Measurements from ENCODE around the gene ARHGEF12. TPM values are rescaled to one million over a fixed set of nuclear protein-coding genes. Genes with fewer than 3 reads are reported as not detected.
A peak's percentile ranks its signal among the peaks of the same experiment; 100 is the strongest.

ARHGEF12 gene
- total RNA-seq, 1 donor from 2014 or later: 71.9 TPM

DNA sequence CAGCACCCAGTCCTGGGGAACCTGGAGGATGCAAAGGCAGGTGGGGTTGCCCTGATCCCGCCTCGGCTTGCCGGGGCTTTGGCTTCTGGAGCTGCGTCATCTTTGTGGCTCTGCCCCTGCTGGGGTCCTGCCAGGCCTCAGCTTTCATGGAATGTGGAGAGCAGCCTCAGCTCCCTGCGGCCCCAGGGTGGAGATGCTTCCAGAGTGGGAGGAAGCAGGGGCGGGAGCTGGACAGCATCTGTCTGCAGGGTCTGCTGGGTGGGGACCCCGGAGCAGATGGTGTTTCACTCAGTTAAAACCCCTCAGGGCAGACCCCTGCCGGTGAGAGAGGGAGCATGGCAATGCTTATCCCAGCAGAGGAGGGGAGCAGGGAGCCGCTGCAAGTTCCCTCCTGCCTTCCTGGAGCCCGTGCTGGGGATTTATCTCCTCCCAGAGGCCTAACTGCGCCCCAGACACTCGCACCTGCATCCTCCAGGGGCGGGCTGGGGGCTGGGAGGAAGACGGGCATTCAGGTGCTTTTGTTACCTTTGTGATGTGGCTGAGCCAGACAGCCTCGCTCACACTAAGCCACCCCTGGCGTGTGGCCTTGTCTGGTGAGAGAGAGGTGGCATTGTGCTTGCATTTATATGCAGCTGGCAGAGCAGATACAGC, 191.0 kb downstream of the ARHGEF12 start:
- Mint-ChIP-seq H3K27me3 (ENCODE audit: low read depth) (peaks cover 6% of the 10 kb centered on the region), H3K4me3 (ENCODE audit: unreplicated experiment) (no peak overlapping the region), H3K4me1 (ENCODE audit: low read depth) (peaks cover 6% of the 10 kb centered on the region), H3K27ac (ENCODE audit: unreplicated experiment) (no peak overlapping the region), H3K36me3 (ENCODE audit: low read depth) (no peaks in the 10 kb centered on the region), H3K9me3 (ENCODE audit: low read depth) (no peaks in the 10 kb centered on the region)
- DNase-seq (ENCODE audit: low spot score): peak; percentile 79
- TF ChIP-seq, protein P1, sequence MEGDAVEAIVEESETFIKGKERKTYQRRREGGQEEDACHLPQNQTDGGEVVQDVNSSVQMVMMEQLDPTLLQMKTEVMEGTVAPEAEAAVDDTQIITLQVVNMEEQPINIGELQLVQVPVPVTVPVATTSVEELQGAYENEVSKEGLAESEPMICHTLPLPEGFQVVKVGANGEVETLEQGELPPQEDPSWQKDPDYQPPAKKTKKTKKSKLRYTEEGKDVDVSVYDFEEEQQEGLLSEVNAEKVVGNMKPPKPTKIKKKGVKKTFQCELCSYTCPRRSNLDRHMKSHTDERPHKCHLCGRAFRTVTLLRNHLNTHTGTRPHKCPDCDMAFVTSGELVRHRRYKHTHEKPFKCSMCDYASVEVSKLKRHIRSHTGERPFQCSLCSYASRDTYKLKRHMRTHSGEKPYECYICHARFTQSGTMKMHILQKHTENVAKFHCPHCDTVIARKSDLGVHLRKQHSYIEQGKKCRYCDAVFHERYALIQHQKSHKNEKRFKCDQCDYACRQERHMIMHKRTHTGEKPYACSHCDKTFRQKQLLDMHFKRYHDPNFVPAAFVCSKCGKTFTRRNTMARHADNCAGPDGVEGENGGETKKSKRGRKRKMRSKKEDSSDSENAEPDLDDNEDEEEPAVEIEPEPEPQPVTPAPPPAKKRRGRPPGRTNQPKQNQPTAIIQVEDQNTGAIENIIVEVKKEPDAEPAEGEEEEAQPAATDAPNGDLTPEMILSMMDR (IDR thresholded peaks at IDR 0.05): peak; percentile 58

DNA sequence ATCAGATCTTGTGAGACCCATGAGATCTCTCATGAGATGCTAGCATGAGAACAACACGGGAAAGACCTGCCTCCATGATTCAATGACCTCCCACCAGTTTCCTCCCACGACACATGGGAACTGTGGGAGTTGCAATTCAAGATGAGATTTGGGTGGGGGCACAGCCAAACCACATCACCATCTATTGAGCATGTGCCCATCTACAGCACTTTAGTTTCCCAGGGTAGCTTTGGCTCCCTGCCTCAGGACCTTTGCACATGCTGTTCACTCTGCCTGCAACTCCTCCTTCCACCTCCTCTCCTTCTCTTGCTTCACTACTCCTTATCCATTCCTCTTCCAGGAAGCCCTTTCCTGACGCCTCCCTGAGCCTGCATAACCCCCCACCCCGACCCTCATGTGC, 192.5 kb downstream of the ARHGEF12 start:
- no peak overlapping the region for H3K27ac Mint-ChIP-seq (ENCODE audit: unreplicated experiment)
- peak; percentile 25 for DNase-seq (ENCODE audit: low spot score)
- H3K4me3 Mint-ChIP-seq (ENCODE audit: unreplicated experiment): no peak overlapping the region
- no peaks in the 10 kb centered on the region for H3K36me3 Mint-ChIP-seq (ENCODE audit: low read depth)
- H3K27me3 Mint-ChIP-seq (ENCODE audit: low read depth): peaks cover 2% of the 10 kb centered on the region
- no peaks in the 10 kb centered on the region for H3K9me3 Mint-ChIP-seq (ENCODE audit: low read depth)
- H3K4me1 Mint-ChIP-seq (ENCODE audit: low read depth): peaks cover 15% of the 10 kb centered on the region
- TF ChIP-seq, protein P1 (IDR thresholded peaks at IDR 0.05): no peak

DNA sequence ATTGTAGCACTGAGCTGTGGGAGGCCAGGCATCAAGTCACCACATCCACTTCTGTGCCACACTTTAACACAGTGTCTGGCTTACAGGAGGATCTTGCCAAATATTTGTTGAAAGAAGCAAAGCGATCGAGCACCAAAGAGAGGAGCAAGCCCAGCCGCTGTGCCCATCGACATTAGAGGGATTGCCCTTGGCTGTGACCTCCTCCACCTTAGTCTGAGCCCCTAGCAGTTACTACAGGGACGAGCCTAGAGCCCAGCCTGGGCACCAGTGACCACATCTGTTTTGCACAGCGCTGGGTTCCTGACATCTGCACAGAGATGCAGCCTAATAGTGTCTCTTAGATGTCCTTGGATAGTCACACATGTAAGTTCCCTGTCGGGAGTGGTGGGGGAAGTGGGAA, 193.0 kb downstream of the ARHGEF12 start:
- TF ChIP-seq, protein P1 (IDR thresholded peaks at IDR 0.05): no peak
- Mint-ChIP-seq H3K4me3 (ENCODE audit: unreplicated experiment) (no peak overlapping the region), H3K27me3 (ENCODE audit: low read depth) (peaks cover 2% of the 10 kb centered on the region), H3K36me3 (ENCODE audit: low read depth) (no peaks in the 10 kb centered on the region), H3K9me3 (ENCODE audit: low read depth) (no peaks in the 10 kb centered on the region), H3K27ac (ENCODE audit: unreplicated experiment) (no peak overlapping the region), H3K4me1 (ENCODE audit: low read depth) (peaks cover 15% of the 10 kb centered on the region)
- DNase-seq (ENCODE audit: low spot score): peak; percentile 65

DNA sequence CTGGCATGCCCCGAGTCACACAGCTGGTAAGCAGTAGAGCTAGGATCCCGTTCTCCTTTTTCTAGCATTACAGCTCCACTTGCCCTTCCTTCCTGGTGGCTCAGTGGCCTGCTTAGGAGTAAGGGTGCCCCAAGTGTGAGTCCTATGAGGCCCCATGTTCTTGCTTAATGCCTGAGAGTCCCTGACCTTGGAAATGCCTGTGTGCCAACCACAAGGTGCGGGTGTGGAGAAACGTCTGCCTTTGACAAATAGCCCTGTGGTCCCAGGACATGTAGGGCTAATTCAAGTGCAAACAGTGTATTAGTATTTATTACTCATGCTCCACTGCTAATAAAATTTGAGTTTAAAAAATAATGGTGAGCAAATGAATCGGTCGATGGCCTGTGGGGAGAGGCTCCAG, 193.7 kb downstream of the ARHGEF12 start:
- TF ChIP-seq, protein P1 (IDR thresholded peaks at IDR 0.05): no peak
- peaks cover 15% of the 10 kb centered on the region for H3K4me1 Mint-ChIP-seq (ENCODE audit: low read depth)
- H3K36me3 Mint-ChIP-seq (ENCODE audit: low read depth): no peaks in the 10 kb centered on the region
- H3K4me3 Mint-ChIP-seq (ENCODE audit: unreplicated experiment): no peak overlapping the region
- H3K9me3 Mint-ChIP-seq (ENCODE audit: low read depth): no peaks in the 10 kb centered on the region
- DNase-seq (ENCODE audit: low spot score): peak; percentile 11
- no peak overlapping the region for H3K27ac Mint-ChIP-seq (ENCODE audit: unreplicated experiment)
- peaks cover 4% of the 10 kb centered on the region for H3K27me3 Mint-ChIP-seq (ENCODE audit: low read depth)

DNA sequence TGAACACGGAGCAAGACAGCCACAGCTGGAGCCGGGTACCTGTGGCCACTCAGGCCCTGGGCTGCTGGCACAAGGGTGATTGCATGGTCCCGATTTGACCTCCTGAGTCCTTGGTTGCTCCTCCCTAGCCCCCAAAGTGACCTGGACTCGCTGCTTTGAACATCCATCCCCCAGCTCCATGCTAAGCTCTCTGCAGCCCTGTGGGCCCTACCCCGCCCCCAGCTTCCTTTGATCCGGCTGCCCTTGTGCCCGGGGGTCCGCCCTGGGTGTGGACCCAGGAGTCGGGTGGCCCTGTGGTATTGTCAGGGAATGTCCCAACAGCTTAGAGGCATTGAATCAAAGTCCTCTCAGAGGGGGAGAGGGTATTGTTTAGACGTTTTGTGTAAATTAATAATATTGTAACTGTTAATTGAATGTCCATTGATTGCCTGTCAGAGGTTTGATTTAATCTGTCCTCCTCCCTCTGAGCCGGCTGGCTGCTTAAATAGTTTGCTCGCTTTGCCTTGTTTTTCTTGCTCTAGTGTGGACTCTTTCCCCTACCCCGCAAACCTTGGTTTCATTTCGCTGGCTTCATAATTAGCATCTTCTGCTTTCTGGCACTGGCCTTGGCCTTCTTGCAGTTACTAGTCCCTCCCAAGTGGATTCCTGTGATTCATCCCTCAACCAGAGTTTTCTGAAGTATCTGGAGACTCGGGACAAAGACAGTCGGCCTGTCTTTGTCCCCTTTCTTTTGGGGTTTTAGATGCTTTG, 196.0 kb downstream of the ARHGEF12 start:
- Mint-ChIP-seq H3K4me3 (ENCODE audit: unreplicated experiment) (no peak overlapping the region), H3K4me1 (ENCODE audit: low read depth) (peaks cover 10% of the 10 kb centered on the region), H3K27me3 (ENCODE audit: low read depth) (peaks cover 2% of the 10 kb centered on the region), H3K27ac (ENCODE audit: unreplicated experiment) (peak overlapping the region; percentile 64), H3K9me3 (ENCODE audit: low read depth) (no peaks in the 10 kb centered on the region), H3K36me3 (ENCODE audit: low read depth) (no peaks in the 10 kb centered on the region)
- no peak for DNase-seq (ENCODE audit: low spot score)
- TF ChIP-seq, protein P1 (IDR thresholded peaks at IDR 0.05): no peak

All from chondrocyte (in vitro differentiated cells).